Uterus (tissue), 4 donors: Measurements from ENCODE around the gene CDC5L. TPM values are rescaled to one million over a fixed set of nuclear protein-coding genes. Genes with fewer than 3 reads are reported as not detected.
A peak's percentile ranks its signal among the peaks of the same experiment; 100 is the strongest.
"Not testable (repeated sequence)": the region's sequence is repeated elsewhere in the genome, so short reads cannot be mapped to it uniquely, and the experiment has no call there.

Experiments used
- DNase-seq, 2 donors: peaks; one replicate each; pipeline ENCODE4 v3.0.0-alpha.2; 2019 to 2020
- H3K27ac ChIP-seq, 2 donors: fragments of 200-600 bp; sonication (generic); 1 replicate in 1 of 2; 2 replicates in 1 of 2; pipeline ENCODE4 v1.5.1; 2016 to 2018
- H3K27me3 ChIP-seq, 2 donors: fragments of 200-600 bp; sonication (generic); one replicate each; pipeline ENCODE4 v1.5.1; 2018 to 2019; ENCODE audit warnings: control low read depth in 1 of 2
- H3K36me3 ChIP-seq, 2 donors: fragments of 200-600 bp; sonication (generic); one replicate each; pipeline ENCODE4 v1.5.1; 2019; ENCODE audit warnings: control low read depth in 1 of 2
- H3K4me1 ChIP-seq, 2 donors: fragments of 200-600 bp; sonication (generic); one replicate each; pipeline ENCODE4 v1.5.1; 2018 to 2019; ENCODE audit warnings: control low read depth in 1 of 2
- H3K4me3 ChIP-seq, 2 donors: fragments of 200-600 bp; sonication (generic); 1 replicate in 1 of 2; 2 replicates in 1 of 2; pipeline ENCODE4 v1.5.1; 2018 to 2019; ENCODE audit warnings: mild to moderate bottlenecking in 1 of 2
- H3K9me3 ChIP-seq, 2 donors: fragments of 200-600 bp; sonication (generic); one replicate each; pipeline ENCODE4 v1.5.1; 2019; ENCODE audit warnings: control low read depth in 1 of 2
- CTCF ChIP-seq, 4 experiments: fragments of 200-600 bp in 2 of 4; fragments of 450-650 bp in 2 of 4; sonication (generic) in 2 of 4; IDR thresholded peaks; one replicate each; pipeline ENCODE4 v1.5.1; 2016 to 2019; ENCODE audit warnings: antibody characterized with exemption in 4 of 4, mild to moderate bottlenecking in 2 of 4, moderate library complexity in 1 of 4
- POLR2A ChIP-seq, 2 donors: fragments of 450-650 bp; IDR thresholded peaks; one replicate each; pipeline ENCODE4 v1.6.1; 2016; ENCODE audit warnings: antibody characterized with exemption in 2 of 2, mild to moderate bottlenecking in 1 of 2, moderate library complexity in 1 of 2
- intact Hi-C: fragments of 100-400 bp; cut with DNase I; formaldehyde crosslinking; loops from one replicate; pipeline ENCODE4 v1.15.1; 2023; ENCODE audit warnings: low total_unique reads
- total RNA-seq, 4 donors: library from RNA; depleted of rRNA in 3 of 4; stranded (reverse); fragments of >200 nt in 3 of 4; gene quantifications; one replicate each; pipeline versions ENCODE4 v1.1.0 to v1.2.4, GENCODE V29; 2014 to 2023
- donor health status: DM: yes; HTN: yes; CAD: no.

Gene CDC5L
- total RNA-seq, 4 donors from 2014 or later, result 8.7 to 42.0 (median 20.0) TPM

DNA sequence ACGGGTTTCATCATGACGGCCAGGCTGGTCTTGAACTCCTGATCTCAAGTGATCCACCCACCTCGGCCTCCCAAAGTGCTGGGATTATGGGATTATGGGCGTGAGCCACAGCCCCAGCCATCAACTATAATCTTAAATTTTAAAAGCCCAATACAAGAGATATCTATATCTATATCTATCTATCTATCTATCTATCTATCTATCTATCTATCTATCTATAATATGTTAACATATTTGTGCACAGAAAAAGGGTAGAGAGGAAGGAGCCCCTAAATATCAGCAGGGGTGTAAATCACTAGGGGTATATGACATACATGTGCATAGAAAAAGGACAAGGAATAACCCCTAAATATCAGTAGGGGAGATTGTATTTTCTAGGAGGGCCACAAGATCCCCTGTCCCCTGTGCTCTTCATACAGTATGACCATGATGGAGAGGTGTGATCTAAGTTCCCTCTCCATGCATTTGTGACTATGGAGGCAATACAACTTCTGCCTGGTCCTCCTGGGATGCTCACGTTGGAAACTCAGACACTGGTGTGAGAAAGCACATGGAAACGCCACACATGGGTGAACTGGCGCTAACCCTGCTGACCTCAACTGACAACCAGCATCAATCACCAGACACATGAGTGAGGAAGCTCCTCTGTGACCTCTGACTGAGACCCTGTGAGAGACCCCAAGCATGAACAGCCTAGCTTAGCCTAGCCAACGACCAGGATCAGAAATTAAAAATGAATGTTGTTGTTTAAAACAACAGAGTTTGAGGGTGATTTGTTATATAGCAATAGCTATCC, 46.2 kb upstream of the CDC5L start:
- DNase-seq, result no peak
- H3K27ac ChIP-seq, result no peak overlapping the region
- H3K27me3 ChIP-seq, result no peaks in the 10 kb centered on the region
- TF ChIP-seq POLR2A (IDR thresholded peaks at IDR 0.05) (no peak), CTCF (IDR thresholded peaks at IDR 0.05) (no peak)
- intact Hi-C loops, result no loop called here
- no peak overlapping the region for H3K4me3 ChIP-seq
- no peaks in the 10 kb centered on the region for H3K36me3 ChIP-seq
- no peaks in the 10 kb centered on the region for H3K4me1 ChIP-seq
- no peaks in the 10 kb centered on the region for H3K9me3 ChIP-seq

GRCh38 chr6:44342052-44342451, 45.5 kb upstream of the CDC5L start:
- H3K4me1 ChIP-seq, result no peaks in the 10 kb centered on the region
- no peak overlapping the region for H3K4me3 ChIP-seq
- DNase-seq, result no peak
- no peaks in the 10 kb centered on the region for H3K9me3 ChIP-seq
- intact Hi-C loops, result no loop called here
- H3K27ac ChIP-seq, result no peak overlapping the region
- no peaks in the 10 kb centered on the region for H3K27me3 ChIP-seq
- TF ChIP-seq CTCF (IDR thresholded peaks at IDR 0.05) (no peak), POLR2A (IDR thresholded peaks at IDR 0.05) (no peak)
- no peaks in the 10 kb centered on the region for H3K36me3 ChIP-seq

GRCh38 chr6:44342489-44342888, 45.0 kb upstream of the CDC5L start, which contains the start of gene SPATS1:
Gene SPATS1, plus strand, starts transcription at chr6:44342650. Its CDS starts 446 bp downstream, at chr6:44343096.
- H3K27ac ChIP-seq, result no peak within 1 kb of the TSS
- peak; percentile 16 to 26 for DNase-seq
- H3K4me1 ChIP-seq, result no peaks in the 10 kb centered on the region
- H3K9me3 ChIP-seq, result no peaks in the 10 kb centered on the region
- TF ChIP-seq CTCF (IDR thresholded peaks at IDR 0.05) (no peak), POLR2A (IDR thresholded peaks at IDR 0.05) (no peak)
- intact Hi-C loops, result no loop called here
- H3K27me3 ChIP-seq, result no peaks in the 10 kb centered on the region
- H3K4me3 ChIP-seq, result no peak within 1 kb of the TSS
- H3K36me3 ChIP-seq, result no peaks in the 10 kb centered on the region

DNA sequence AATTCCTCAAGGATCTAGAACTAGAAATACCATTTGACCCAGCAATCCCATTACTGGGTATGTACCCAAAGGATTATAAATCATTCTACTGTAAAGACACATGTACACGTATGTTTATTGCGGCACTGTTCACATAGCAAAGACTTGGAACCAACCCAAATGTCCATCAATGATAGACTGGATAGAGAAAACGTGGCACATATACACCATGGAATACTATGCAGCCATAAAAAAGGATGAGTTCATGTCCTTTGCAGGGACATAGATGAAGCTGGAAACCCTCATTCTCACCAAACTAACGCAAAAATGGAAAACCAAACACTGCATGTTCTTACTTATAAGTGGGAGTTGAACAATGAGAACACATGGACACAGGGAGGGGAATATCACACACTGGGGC, 40.7 kb upstream of the CDC5L start:
- H3K36me3 ChIP-seq, DNase-seq, H3K4me3 ChIP-seq, H3K9me3 ChIP-seq, H3K27ac ChIP-seq, H3K27me3 ChIP-seq, intact Hi-C loops, H3K4me1 ChIP-seq: not testable (repeated sequence)

GRCh38 chr6:44349904-44350649, 37.4 kb upstream of the CDC5L start:
- intact Hi-C loops, result no loop called here
- DNase-seq, result no peak
- H3K36me3 ChIP-seq, result no peaks in the 10 kb centered on the region
- no peaks in the 10 kb centered on the region for H3K27me3 ChIP-seq
- no peaks in the 10 kb centered on the region for H3K4me1 ChIP-seq
- H3K27ac ChIP-seq, result no peak overlapping the region
- TF ChIP-seq POLR2A (IDR thresholded peaks at IDR 0.05) (no peak), CTCF (IDR thresholded peaks at IDR 0.05) (no peak)
- H3K9me3 ChIP-seq, result no peaks in the 10 kb centered on the region
- H3K4me3 ChIP-seq, result no peak overlapping the region

GRCh38 chr6:44350650-44350994, 36.9 kb upstream of the CDC5L start:
- H3K4me3 ChIP-seq, intact Hi-C loops, DNase-seq, H3K27ac ChIP-seq, H3K27me3 ChIP-seq, H3K4me1 ChIP-seq, H3K9me3 ChIP-seq, H3K36me3 ChIP-seq: not testable (repeated sequence)
